ENCODE results near the gene LDLRAD4.

Gene LDLRAD4

GRCh38 chr18:13565228-13565627, 346.7 kb downstream of the LDLRAD4 start:
- no peak for TF ChIP-seq EP300 (IDR thresholded peaks at IDR 0.05; ENCODE audit: borderline replicate concordance)
- TF ChIP-seq CREB1 (IDR thresholded peaks at IDR 0.05; ENCODE audit: low read depth): no peak
- no peak for TF ChIP-seq TEAD4 (IDR thresholded peaks at IDR 0.05)
- no peak for TF ChIP-seq MAX (IDR thresholded peaks at IDR 0.05)
- TF ChIP-seq YY1 (IDR thresholded peaks at IDR 0.05; ENCODE audit: low read depth): no peak
- no peak for TF ChIP-seq FOXM1 (IDR thresholded peaks at IDR 0.05; ENCODE audit: borderline replicate concordance, low read depth)
- no peak for TF ChIP-seq ZBTB7A (IDR thresholded peaks at IDR 0.05; ENCODE audit: low read depth)
- no peak for TF ChIP-seq REST (IDR thresholded peaks at IDR 0.05; ENCODE audit: low read depth)
- no peak for TF ChIP-seq CEBPB (IDR thresholded peaks at IDR 0.05)
- no peak for TF ChIP-seq EGR1 (IDR thresholded peaks at IDR 0.05)
- no peak for TF ChIP-seq NFIC (IDR thresholded peaks at IDR 0.05)
- TF ChIP-seq USF1 (IDR thresholded peaks at IDR 0.05): no peak
- TF ChIP-seq RAD21 (IDR thresholded peaks at IDR 0.05; ENCODE audit: low read depth): no peak
- TF ChIP-seq TCF12 (IDR thresholded peaks at IDR 0.05; ENCODE audit: low read depth): no peak
- TF ChIP-seq TAF1 (IDR thresholded peaks at IDR 0.05; ENCODE audit: low read depth): no peak

GRCh38 chr18:13566941-13567746, 348.6 kb downstream of the LDLRAD4 start:
- TF ChIP-seq EP300 (IDR thresholded peaks at IDR 0.05; ENCODE audit: borderline replicate concordance) (no peak), FOXM1 (IDR thresholded peaks at IDR 0.05; ENCODE audit: borderline replicate concordance, low read depth) (no peak), NFIC (IDR thresholded peaks at IDR 0.05) (no peak), TAF1 (IDR thresholded peaks at IDR 0.05; ENCODE audit: low read depth) (no peak), TCF12 (IDR thresholded peaks at IDR 0.05; ENCODE audit: low read depth) (no peak), RAD21 (IDR thresholded peaks at IDR 0.05; ENCODE audit: low read depth) (no peak), ZBTB7A (IDR thresholded peaks at IDR 0.05; ENCODE audit: low read depth) (no peak), YY1 (IDR thresholded peaks at IDR 0.05; ENCODE audit: low read depth) (no peak), USF1 (IDR thresholded peaks at IDR 0.05) (no peak), TEAD4 (IDR thresholded peaks at IDR 0.05) (no peak), CEBPB (IDR thresholded peaks at IDR 0.05) (no peak), CREB1 (IDR thresholded peaks at IDR 0.05; ENCODE audit: low read depth) (no peak)

- no peak for TF ChIP-seq TAF1 (IDR thresholded peaks at IDR 0.05; ENCODE audit: low read depth)
- TF ChIP-seq MAX (IDR thresholded peaks at IDR 0.05): no peak
- TF ChIP-seq CREB1 (IDR thresholded peaks at IDR 0.05; ENCODE audit: low read depth): no peak
- TF ChIP-seq ZBTB7A (IDR thresholded peaks at IDR 0.05; ENCODE audit: low read depth): no peak
- TF ChIP-seq REST (IDR thresholded peaks at IDR 0.05; ENCODE audit: low read depth): no peak
- no peak for TF ChIP-seq FOXM1 (IDR thresholded peaks at IDR 0.05; ENCODE audit: borderline replicate concordance, low read depth)
- no peak for TF ChIP-seq NFIC (IDR thresholded peaks at IDR 0.05)
- no peak for TF ChIP-seq YY1 (IDR thresholded peaks at IDR 0.05; ENCODE audit: low read depth)
- TF ChIP-seq CEBPB (IDR thresholded peaks at IDR 0.05): no peak
- no peak for TF ChIP-seq EP300 (IDR thresholded peaks at IDR 0.05; ENCODE audit: borderline replicate concordance)
- TF ChIP-seq EGR1 (IDR thresholded peaks at IDR 0.05): no peak
- no peak for TF ChIP-seq TCF12 (IDR thresholded peaks at IDR 0.05; ENCODE audit: low read depth)
- TF ChIP-seq USF1 (IDR thresholded peaks at IDR 0.05): no peak
- TF ChIP-seq TEAD4 (IDR thresholded peaks at IDR 0.05): no peak
- TF ChIP-seq RAD21 (IDR thresholded peaks at IDR 0.05; ENCODE audit: low read depth): no peak
These were observed 350.2 kb downstream of the LDLRAD4 start for GRCh38 chr18:13568443-13569392.

GRCh38 chr18:13570216-13570615, 351.7 kb downstream of the LDLRAD4 start:
- TF ChIP-seq YY1 (IDR thresholded peaks at IDR 0.05; ENCODE audit: low read depth) (no peak), TEAD4 (IDR thresholded peaks at IDR 0.05) (no peak), CEBPB (IDR thresholded peaks at IDR 0.05) (no peak), EGR1 (IDR thresholded peaks at IDR 0.05) (no peak), MAX (IDR thresholded peaks at IDR 0.05) (no peak), CREB1 (IDR thresholded peaks at IDR 0.05; ENCODE audit: low read depth) (no peak), RAD21 (IDR thresholded peaks at IDR 0.05; ENCODE audit: low read depth) (no peak), ZBTB7A (IDR thresholded peaks at IDR 0.05; ENCODE audit: low read depth) (no peak), EP300 (IDR thresholded peaks at IDR 0.05; ENCODE audit: borderline replicate concordance) (no peak), TCF12 (IDR thresholded peaks at IDR 0.05; ENCODE audit: low read depth) (no peak)
